GM12864 (cell line): ENCODE results near the gene CNTLN.
A peak's percentile ranks its signal among the peaks of the same experiment; 100 is the strongest.
"Not testable (repeated sequence)": the region's sequence is repeated elsewhere in the genome, so short reads cannot be mapped to it uniquely, and the experiment has no call there.

Source experiments
- DNase-seq: peaks from one replicate; pipeline ENCODE4 v3.0.0-alpha.2; 2011; ENCODE audit warnings: low read depth
- H3K4me3 ChIP-seq: 2 replicates; pipeline ENCODE4 v1.5.1; 2011; ENCODE audit warnings: mild to moderate bottlenecking, low read depth, low read length, control low read depth
- CTCF ChIP-seq: IDR thresholded peaks from 2 replicates; pipeline ENCODE4 v1.5.1; 2011; ENCODE audit warnings: low read depth, mild to moderate bottlenecking, moderate library complexity, low read length, control low read depth, inconsistent platforms; ENCODE audit errors: missing control alignments

CNTLN gene

GRCh38 chr9:17433526-17433925 is 298.7 kb downstream of the CNTLN start:
- no peak overlapping the region for H3K4me3 ChIP-seq
- no peak for DNase-seq
- TF ChIP-seq CTCF = no peak

- no peak for TF ChIP-seq CTCF
- DNase-seq = no peak
- no peak overlapping the region for H3K4me3 ChIP-seq
Observed at GRCh38 chr9:17436854-17437253, 302.0 kb downstream of the CNTLN start.

GRCh38 chr9:17437813-17438212 is 303.0 kb downstream of the CNTLN start:
- DNase-seq = no peak
- no peak for TF ChIP-seq CTCF
- no peak overlapping the region for H3K4me3 ChIP-seq

GRCh38 chr9:17445126-17445525 is 310.3 kb downstream of the CNTLN start:
- DNase-seq, H3K4me3 ChIP-seq: not testable (repeated sequence)

GRCh38 chr9:17453751-17454150 is 318.9 kb downstream of the CNTLN start:
- H3K4me3 ChIP-seq = no peak overlapping the region
- no peak for TF ChIP-seq CTCF
- DNase-seq = no peak

GRCh38 chr9:17462869-17463464 is 328.1 kb downstream of the CNTLN start:
- peak; percentile 15 for DNase-seq
- TF ChIP-seq CTCF = peak; percentile 56
- no peak overlapping the region for H3K4me3 ChIP-seq

- no peak for TF ChIP-seq CTCF
- no peak for DNase-seq
- no peak overlapping the region for H3K4me3 ChIP-seq
Observed at GRCh38 chr9:17470036-17470813, 335.4 kb downstream of the CNTLN start.
